K562 (cell line): ENCODE results near the gene COL1A1. TPM values are rescaled to one million over a fixed set of nuclear protein-coding genes. Genes with fewer than 3 reads are reported as not detected.

ENCODE experiments used
- ATAC-seq: fragments of 200-7000 bp; cut with Tn5 transposase; 3 replicates; pipeline ENCODE4 v1.9.1; 2020; ENCODE audit warnings: moderate library complexity
- BruUV-seq: library from RNA; stranded (reverse); fragments of 400-500 nt; replicated peaks from 2 replicates; lab custom pipeline; 2021; lab: Mats Ljungman, UMichigan
- CTCF ChIA-PET: fragments of 300-600 bp; formaldehyde crosslinking; extraction: SDS; loops from one replicate; lab custom pipeline; 2021; ENCODE audit warnings: low intra/inter-chr PET ratio; lab: Yijun Ruan, JAX
- POLR2A ChIA-PET: fragments of 300-600, 350-650 bp; sonication (Branson Sonifier 250); formaldehyde crosslinking; extraction: SDS; loops from one replicate; lab custom pipeline; 2021; ENCODE audit warnings: antibody characterized with exemption, inconsistent platforms; lab: Yijun Ruan, JAX
- DNase-seq, 4 experiments: peaks; one replicate each; pipeline versions ENCODE4 v3.0.0 to v3.0.0-alpha.2; 2011 to 2018; ENCODE audit warnings: low spot score in 3 of 4, mixed read lengths in 3 of 4; ENCODE audit errors: extremely low read depth in 1 of 4
- FAIRE-seq: peaks from 2 replicates; lab custom pipeline; 2011; peaks lifted over from hg19 to GRCh38; lab: Jason Lieb, UNC
- H2AFZ ChIP-seq: 2 replicates; pipeline ENCODE4 v1.6.0; 2011; ENCODE audit warnings: low read depth, low read length, control low read depth, inconsistent platforms
- H3K27ac ChIP-seq: fragments of 200-600 bp; 3 replicates; pipeline ENCODE4 v1.8.0; 2011; ENCODE audit warnings: low read depth, mild to moderate bottlenecking, control low read depth, inconsistent platforms, low read length, moderate library complexity, mixed read lengths; ENCODE audit errors: extremely low read depth
- H3K27me3 ChIP-seq, 2 experiments: fragments of 300-600 bp in 1 of 2; 2 replicates in 1 of 2; 3 replicates in 1 of 2; pipeline versions ENCODE4 v1.6.0 to v1.8.0; 2011; ENCODE audit warnings: inconsistent platforms in 2 of 2, low read length in 2 of 2, mild to moderate bottlenecking in 1 of 2, mixed read lengths in 1 of 2, moderate library complexity in 1 of 2; ENCODE audit not compliant: control insufficient read depth in 2 of 2, insufficient read depth in 2 of 2
- H3K36me3 ChIP-seq: fragments of 300-600 bp; 3 replicates; pipeline ENCODE4 v1.8.0; 2011; ENCODE audit warnings: mild to moderate bottlenecking, low read length, inconsistent platforms; ENCODE audit not compliant: control insufficient read depth, insufficient read depth
- H3K4me1 ChIP-seq, 2 experiments: fragments of 200-600 bp in 1 of 2; replicated peaks in 1 of 2; 2 replicates in 1 of 2; 3 replicates in 1 of 2; pipeline versions ENCODE4 v1.5.1 to v1.8.0; 2011; ENCODE audit warnings: inconsistent platforms in 2 of 2, low read length in 2 of 2, mild to moderate bottlenecking in 1 of 2, mixed read lengths in 1 of 2, moderate library complexity in 1 of 2; ENCODE audit not compliant: control insufficient read depth in 2 of 2, insufficient read depth in 2 of 2
- H3K4me2 ChIP-seq: 2 replicates; pipeline ENCODE4 v1.6.1; 2011; ENCODE audit warnings: low read length, control low read depth, inconsistent platforms, mixed read lengths; ENCODE audit not compliant: insufficient read depth
- H3K4me3 ChIP-seq: fragments of 200-600 bp; sonication (generic), shearing (Covaris generic); 2 replicates; pipeline ENCODE4 v1.5.1; 2016; ENCODE audit warnings: control low read depth, inconsistent platforms
- H3K79me2 ChIP-seq: fragments of 200-600 bp; 3 replicates; pipeline ENCODE4 v1.8.0; 2011; ENCODE audit warnings: low read length, inconsistent platforms; ENCODE audit not compliant: control insufficient read depth, insufficient read depth
- H3K9ac ChIP-seq, 2 experiments: 2 replicates each; pipeline versions ENCODE4 v1.6.0 to v1.6.1; 2011; ENCODE audit warnings: low read depth in 2 of 2, low read length in 2 of 2, control low read depth in 1 of 2, inconsistent platforms in 1 of 2, mild to moderate bottlenecking in 1 of 2, mixed read lengths in 1 of 2; ENCODE audit not compliant: insufficient read depth in 1 of 2
- H3K9me1 ChIP-seq: one replicate; pipeline ENCODE4 v1.6.0; 2011; ENCODE audit warnings: inconsistent platforms, mild to moderate bottlenecking, low read length, moderate library complexity; ENCODE audit not compliant: control insufficient read depth, insufficient read depth
- H3K9me3 ChIP-seq: replicated peaks from 2 replicates; pipeline ENCODE4 v1.5.1; 2011; ENCODE audit warnings: low read depth, low read length, inconsistent platforms; ENCODE audit not compliant: control insufficient read depth, insufficient read depth
- H4K20me1 ChIP-seq: replicated peaks from 2 replicates; pipeline ENCODE4 v1.6.1; 2011; ENCODE audit warnings: low read length, inconsistent platforms, mixed read lengths; ENCODE audit not compliant: control insufficient read depth, insufficient read depth
- ARHGAP35 ChIP-seq: fragments of 450-650 bp; IDR thresholded peaks from 2 replicates; pipeline ENCODE4 v1.6.1; 2018; ENCODE audit not compliant: partially characterized antibody
- CREB1 ChIP-seq, 2 experiments: sonication (generic) in 1 of 2; formaldehyde crosslinking in 1 of 2; IDR thresholded peaks; 2 replicates each; pipeline versions ENCODE4 v1.6.1 to v1.8.0; 2012 to 2022; ENCODE audit warnings: inconsistent platforms in 1 of 2, mild to moderate bottlenecking in 1 of 2, missing genetic modification reagents in 1 of 2, moderate library complexity in 1 of 2
- ESRRB ChIP-seq: fragments of 250-450 bp; sonication (Bioruptor Pico); IDR thresholded peaks from 2 replicates; pipeline ENCODE4 v1.5.0; 2020; ENCODE audit warnings: mild to moderate bottlenecking, moderate library complexity, borderline replicate concordance
- FOXP4 ChIP-seq: sonication (generic); formaldehyde crosslinking; IDR thresholded peaks from 2 replicates; pipeline ENCODE4 v1.8.0; 2022; ENCODE audit warnings: mild to moderate bottlenecking, missing genetic modification reagents, borderline replicate concordance
- HINFP ChIP-seq: fragments of 450-650 bp; conservative IDR thresholded peaks from 2 replicates; pipeline ENCODE4 v1.6.1; 2016; ENCODE audit warnings: missing genetic modification characterization, low read depth, mild to moderate bottlenecking, control low read depth, missing compliant biosample characterization
- HMG20A ChIP-seq: fragments of 450-650 bp; formaldehyde crosslinking; conservative IDR thresholded peaks from 2 replicates; pipeline ENCODE4 v1.4.0; 2020; ENCODE audit warnings: mild to moderate bottlenecking, mixed read lengths
- NFIX ChIP-seq: fragments of 250-450 bp; sonication (Bioruptor Pico); IDR thresholded peaks from 2 replicates; pipeline ENCODE4 v1.4.0; 2020; ENCODE audit warnings: low read depth, mild to moderate bottlenecking, moderate library complexity
- PHF21A ChIP-seq: fragments of 450-650 bp; IDR thresholded peaks from 2 replicates; pipeline ENCODE4 v1.6.1; 2017; ENCODE audit warnings: low read depth, borderline replicate concordance
- POLR3G ChIP-seq: IDR thresholded peaks from 2 replicates; pipeline ENCODE4 v1.6.1; 2011; ENCODE audit not compliant: insufficient read length, insufficient replicate concordance; ENCODE audit errors: extremely low read depth
- TCFL5 ChIP-seq: fragments of 250-450 bp; sonication (Bioruptor Pico); conservative IDR thresholded peaks from 2 replicates; pipeline ENCODE4 v1.6.1; 2021; ENCODE audit warnings: mild to moderate bottlenecking, moderate library complexity, matching md5 sums
- TRIM28 ChIP-seq: fragments of 450-650 bp; IDR thresholded peaks from 2 replicates; pipeline ENCODE4 v1.6.1; 2017
- ZNF408 ChIP-seq: fragments of 250-450 bp; sonication (Bioruptor Pico); IDR thresholded peaks from 2 replicates; pipeline ENCODE4 v1.4.0; 2020; ENCODE audit warnings: low read depth, mild to moderate bottlenecking, moderate library complexity
- WGBS: fragments of 100-300 bp; shearing (Covaris generic); methylation state at CpG from one replicate; pipeline ENCODE4 v1.1.6; 2016; ENCODE audit warnings: low coverage, mixed read lengths; ENCODE audit not compliant: insufficient coverage; ENCODE audit errors: missing lambda C conversion rate; 5-methylcytosine and 5-hydroxymethylcytosine counted together
- in situ Hi-C: fragments of 300-500 bp; cut with MboI; formaldehyde crosslinking; loops from 4 replicates; pipeline ENCODE4 v1.15.0; 2018; ENCODE audit warnings: inconsistent platforms, mixed read lengths
- intact Hi-C: fragments of 100-400 bp; cut with micrococcal nuclease; formaldehyde crosslinking; loops from 2 replicates; pipeline ENCODE4 v1.14.2; 2022
- polyA plus RNA-seq, 8 experiments: library from polyadenylated mRNA; depleted of rRNA in 4 of 8; stranded (reverse) in 5 of 8; unstranded in 3 of 8; fragments of >200 nt; fragmentation: Nextera tagmentation in 2 of 8; fragmentation: Illumina TruSeq in 1 of 8; extraction: Ambion mirVana in 2 of 8; extraction: Trizol in 1 of 8; gene quantifications; 2 replicates each; pipeline versions ENCODE4 v1.2.1 to v1.2.3, GENCODE V29; 2011 to 2014; ENCODE audit warnings: inconsistent platforms in 1 of 8, missing spikeins in 1 of 8
- total RNA-seq, 7 experiments: library from RNA; depleted of rRNA in 6 of 7; stranded (reverse); fragments of >200 nt in 6 of 7; fragmentation: Illumina TruSeq in 2 of 7; extraction: Trizol in 2 of 7; gene quantifications; 2 replicates each; pipeline versions ENCODE4 v1.2.1 to v1.2.3, GENCODE V29; 2011 to 2021; ENCODE audit warnings: low replicate concordance in 1 of 7
- TF ChIP-seq, protein P1 (sequence below): fragments of 450-650 bp; IDR thresholded peaks from 2 replicates; pipeline ENCODE4 v1.6.1; 2016
- TF ChIP-seq, protein P2 (sequence below): fragments of 250-450 bp; sonication (Bioruptor Pico); IDR thresholded peaks from 2 replicates; pipeline ENCODE4 v1.5.0; 2021; ENCODE audit warnings: mild to moderate bottlenecking, borderline replicate concordance

COL1A1 gene
- total and polyA plus RNA-seq, 9 of the 15 experiments (the other 6 are each of a cell fraction or from before 2014, with no cell fraction given), result 0.04 to 3.4 (median 0.18) TPM

DNA sequence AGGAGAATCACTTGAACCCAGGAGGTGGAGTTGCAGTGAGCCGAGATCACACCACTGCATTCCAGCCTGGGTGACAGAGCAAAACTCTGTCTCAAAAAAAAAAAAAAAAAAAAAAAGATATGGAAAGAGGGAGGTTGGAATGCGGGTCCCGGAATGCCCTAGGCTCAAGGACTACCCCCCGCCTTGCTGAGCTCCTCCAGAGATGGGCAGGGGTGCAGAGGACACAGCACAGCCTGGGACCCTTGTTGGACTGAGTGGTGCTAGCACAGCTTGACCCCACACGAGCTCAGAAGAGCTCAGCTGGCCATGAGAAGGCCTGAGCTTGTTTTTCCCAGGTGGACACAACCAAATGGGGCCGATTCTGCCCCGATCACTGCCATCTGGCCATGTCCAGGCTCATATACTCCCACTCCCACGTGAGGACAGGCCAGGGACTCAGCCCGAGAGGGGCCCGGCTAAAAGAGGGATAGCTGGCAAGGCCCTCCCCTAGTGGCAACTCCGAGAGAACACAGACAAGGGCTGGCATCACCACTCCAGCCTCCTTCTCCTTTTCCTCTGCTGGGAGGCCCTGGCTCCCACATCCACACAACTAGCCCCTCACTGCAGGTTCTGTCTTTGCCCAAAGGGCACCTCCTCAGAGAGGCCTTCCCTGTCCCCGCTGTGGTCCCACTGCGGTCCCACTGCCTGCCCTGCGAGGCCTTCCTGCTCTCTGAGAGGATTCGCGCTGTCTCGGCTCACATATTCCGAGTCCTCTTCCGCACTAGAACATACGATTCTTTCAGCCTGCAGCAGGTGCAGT, 24.7 kb downstream of the COL1A1 start:
- peaks cover 5 to 24% of the 10 kb centered on the region in 2 experiments; a peak in 3 of 5 replicates for H3K4me1 ChIP-seq
- no peak overlapping the region for H2AFZ ChIP-seq
- intact Hi-C loops (no loop called here), in situ Hi-C loops (no loop called here)
- H3K4me3 ChIP-seq, result no peak overlapping the region
- ChIA-PET POLR2A (no interaction called here), CTCF (no interaction called here)
- H3K27me3 ChIP-seq, result peaks cover 8 to 20% of the 10 kb centered on the region in 2 experiments; a peak in 4 of 5 replicates
- ATAC-seq, result no peak
- H3K9me3 ChIP-seq, result no peaks in the 10 kb centered on the region
- H3K9ac ChIP-seq, result no peak overlapping the region
- no peaks in the 10 kb centered on the region for H3K36me3 ChIP-seq
- H3K79me2 ChIP-seq, result no peaks in the 10 kb centered on the region
- no peak for DNase-seq
- no peak overlapping the region for H3K27ac ChIP-seq
- WGBS, result 57% methylated on average over 14 of the region's 20 CpGs
- no peaks in the 10 kb centered on the region; the same call in 1 of the 2 replicates for H4K20me1 ChIP-seq
- no peak for FAIRE-seq
- no TSS peak for BruUV-seq
- no peaks in the 10 kb centered on the region for H3K9me1 ChIP-seq
- H3K4me2 ChIP-seq, result no peak overlapping the region
- TF ChIP-seq, protein P1, sequence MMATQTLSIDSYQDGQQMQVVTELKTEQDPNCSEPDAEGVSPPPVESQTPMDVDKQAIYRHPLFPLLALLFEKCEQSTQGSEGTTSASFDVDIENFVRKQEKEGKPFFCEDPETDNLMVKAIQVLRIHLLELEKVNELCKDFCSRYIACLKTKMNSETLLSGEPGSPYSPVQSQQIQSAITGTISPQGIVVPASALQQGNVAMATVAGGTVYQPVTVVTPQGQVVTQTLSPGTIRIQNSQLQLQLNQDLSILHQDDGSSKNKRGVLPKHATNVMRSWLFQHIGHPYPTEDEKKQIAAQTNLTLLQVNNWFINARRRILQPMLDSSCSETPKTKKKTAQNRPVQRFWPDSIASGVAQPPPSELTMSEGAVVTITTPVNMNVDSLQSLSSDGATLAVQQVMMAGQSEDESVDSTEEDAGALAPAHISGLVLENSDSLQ, result no peak
- TF ChIP-seq, protein P2, sequence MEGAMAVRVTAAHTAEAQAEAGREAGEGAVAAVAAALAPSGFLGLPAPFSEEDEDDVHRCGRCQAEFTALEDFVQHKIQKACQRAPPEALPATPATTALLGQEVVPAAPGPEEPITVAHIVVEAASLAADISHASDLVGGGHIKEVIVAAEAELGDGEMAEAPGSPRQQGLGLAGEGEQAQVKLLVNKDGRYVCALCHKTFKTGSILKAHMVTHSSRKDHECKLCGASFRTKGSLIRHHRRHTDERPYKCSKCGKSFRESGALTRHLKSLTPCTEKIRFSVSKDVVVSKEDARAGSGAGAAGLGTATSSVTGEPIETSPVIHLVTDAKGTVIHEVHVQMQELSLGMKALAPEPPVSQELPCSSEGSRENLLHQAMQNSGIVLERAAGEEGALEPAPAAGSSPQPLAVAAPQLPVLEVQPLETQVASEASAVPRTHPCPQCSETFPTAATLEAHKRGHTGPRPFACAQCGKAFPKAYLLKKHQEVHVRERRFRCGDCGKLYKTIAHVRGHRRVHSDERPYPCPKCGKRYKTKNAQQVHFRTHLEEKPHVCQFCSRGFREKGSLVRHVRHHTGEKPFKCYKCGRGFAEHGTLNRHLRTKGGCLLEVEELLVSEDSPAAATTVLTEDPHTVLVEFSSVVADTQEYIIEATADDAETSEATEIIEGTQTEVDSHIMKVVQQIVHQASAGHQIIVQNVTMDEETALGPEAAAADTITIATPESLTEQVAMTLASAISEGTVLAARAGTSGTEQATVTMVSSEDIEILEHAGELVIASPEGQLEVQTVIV (CRISPR knock-in tag), result no peak
- TF ChIP-seq NFIX, result no peak
- no peak for TF ChIP-seq PHF21A
- TF ChIP-seq TRIM28, result no peak
- no peak for TF ChIP-seq POLR3G
- no peak for TF ChIP-seq FOXP4 (CRISPR knock-in tag)
- no peak for TF ChIP-seq TCFL5
- no peak for TF ChIP-seq ZNF408 (CRISPR knock-in tag)
- TF ChIP-seq ESRRB, result no peak
- no peak for TF ChIP-seq ARHGAP35
- TF ChIP-seq HINFP (tag), result no peak
- no peak for TF ChIP-seq HMG20A (CRISPR knock-in tag)
- TF ChIP-seq CREB1 (IDR thresholded peaks at IDR 0.05), result no peak
- TF ChIP-seq CREB1 (CRISPR knock-in tag; IDR thresholded peaks at IDR 0.05), result no peak
